ENCODE data around the gene SLC6A19. TPM values are rescaled to one million over a fixed set of nuclear protein-coding genes. Genes with fewer than 3 reads are reported as not detected.
A peak's percentile ranks its signal among the peaks of the same experiment; 100 is the strongest.

SLC6A19 gene
- total and polyA plus RNA-seq, 11 donors = not detected

GRCh38 chr5:1203968-1204692 lies 2.7 kb downstream of the SLC6A19 start:
- 68 to 79% (median 75%) methylated on average over 15 to 25 of the region's 25 CpGs for WGBS, 4 donors
- ATAC-seq (no peak), DNase-seq (peak in 2 of 5 donors; percentile 13 to 59)
- peaks cover 0 to 54% (median 9%) of the 10 kb centered on the region in 9 donors for H3K27me3 ChIP-seq
- intact Hi-C loops (cut with DNase I) = no loop called here
- H3K4me3 ChIP-seq = no peak overlapping the region
- no peaks in the 10 kb centered on the region for H3K9me3 ChIP-seq
- H3K4me1 ChIP-seq = no peaks in the 10 kb centered on the region
- TF ChIP-seq POLR2A (IDR thresholded peaks at IDR 0.05) (no peak), CTCF (IDR thresholded peaks at IDR 0.05) (no peak)
- no peaks in the 10 kb centered on the region for H3K36me3 ChIP-seq
- no peak overlapping the region for H3K27ac ChIP-seq

GRCh38 chr5:1204693-1205242 lies 3.4 kb downstream of the SLC6A19 start:
- Histone ChIP-seq H3K4me1 (no peaks in the 10 kb centered on the region), H3K27me3 (peaks cover 0 to 50% (median 8%) of the 10 kb centered on the region in 9 donors), H3K4me3 (no peak overlapping the region), H3K27ac (no peak overlapping the region), H3K9me3 (no peaks in the 10 kb centered on the region), H3K36me3 (no peaks in the 10 kb centered on the region)
- DNase-seq = peak in 2 of 5 donors; percentile 28 to 35
- peak in 2 of 4 donors; percentile 19 to 57 for ATAC-seq
- TF ChIP-seq CTCF (IDR thresholded peaks at IDR 0.05) (peak in 2 of 12 donors; percentile 7 to 22), POLR2A (IDR thresholded peaks at IDR 0.05) (no peak)
- intact Hi-C loops (cut with DNase I) = no loop called here
- 21 to 40% (median 30%) methylated on average over 18 of the region's 18 CpGs for WGBS, 4 donors

- WGBS, 4 donors = 69 to 78% (median 74%) methylated on average over 11 of the region's 11 CpGs
- DNase-seq (peak in 2 of 5 donors; percentile 12 to 28), ATAC-seq (no peak)
- no peak for TF ChIP-seq POLR2A (IDR thresholded peaks at IDR 0.05)
- no peak for TF ChIP-seq CTCF (IDR thresholded peaks at IDR 0.05)
- Histone ChIP-seq H3K4me1 (no peaks in the 10 kb centered on the region), H3K27me3 (peaks cover 0 to 43% (median 6%) of the 10 kb centered on the region in 9 donors), H3K4me3 (no peak overlapping the region), H3K27ac (no peak overlapping the region), H3K36me3 (no peaks in the 10 kb centered on the region), H3K9me3 (no peaks in the 10 kb centered on the region)
- intact Hi-C loops (cut with DNase I) = no loop called here
Measured at GRCh38 chr5:1205255-1206180, 4.1 kb downstream of the SLC6A19 start.

All from heart left ventricle (tissue), 16 donors.